Panc1 (cell line): Measurements from ENCODE around the gene SMIM33. TPM values are rescaled to one million over a fixed set of nuclear protein-coding genes. Genes with fewer than 3 reads are reported as not detected.
"Not testable (repeated sequence)": the region's sequence is repeated elsewhere in the genome, so short reads cannot be mapped to it uniquely, and the experiment has no call there.

Source experiments
- ATAC-seq: fragments of 200-7000 bp; cut with Tn5 transposase; 2 replicates; pipeline ENCODE4 v1.9.1; 2020; ENCODE audit warnings: mild to moderate bottlenecking, moderate library complexity
- BruUV-seq: library from RNA; stranded (reverse); fragments of 400-500 nt; replicated peaks from 2 replicates; lab custom pipeline; 2021; lab: Mats Ljungman, UMichigan
- CTCF ChIA-PET: fragments of 300-600 bp; sonication (Branson Sonifier 250); formaldehyde crosslinking; loops from one replicate; lab custom pipeline; 2022; ENCODE audit warnings: antibody characterized with exemption; lab: Charles Lee
- POLR2A ChIA-PET: fragments of 300-600 bp; sonication (Branson Sonifier 250); formaldehyde crosslinking; loops from one replicate; lab custom pipeline; 2022; ENCODE audit warnings: antibody characterized with exemption; lab: Charles Lee
- DNase-seq: peaks from one replicate; pipeline ENCODE4 v3.0.0-alpha.2; 2010; ENCODE audit warnings: low read depth, low spot score
- H3K27ac ChIP-seq: 2 replicates; pipeline ENCODE4 v1.5.1; 2011; ENCODE audit warnings: mild to moderate bottlenecking, low read length, inconsistent platforms
- H3K27me3 ChIP-seq: fragments of 200-500 bp; sonication (Bioruptor generic); 2 replicates; pipeline ENCODE4 v1.6.0; 2014; ENCODE audit warnings: low read length, inconsistent platforms; ENCODE audit not compliant: control insufficient read depth, insufficient read depth
- H3K36me3 ChIP-seq: fragments of 200-500 bp; sonication (Bioruptor generic); 2 replicates; pipeline ENCODE4 v1.5.1; 2014; ENCODE audit warnings: inconsistent platforms, mild to moderate bottlenecking, low read length, moderate library complexity; ENCODE audit not compliant: control insufficient read depth, insufficient read depth
- H3K4me1 ChIP-seq: 2 replicates; pipeline ENCODE4 v1.5.1; 2011; ENCODE audit warnings: inconsistent platforms, mild to moderate bottlenecking, low read length, moderate library complexity; ENCODE audit not compliant: control insufficient read depth, insufficient read depth
- H3K4me3 ChIP-seq, 2 experiments: 2 replicates each; pipeline ENCODE4 v1.5.1; 2011 to 2012; ENCODE audit warnings: low read depth in 2 of 2, low read length in 2 of 2, mild to moderate bottlenecking in 2 of 2, inconsistent platforms in 1 of 2, moderate library complexity in 1 of 2
- H3K9me3 ChIP-seq: fragments of 200-500 bp; sonication (Bioruptor generic); 2 replicates; pipeline ENCODE4 v1.5.1; 2014; ENCODE audit warnings: low read depth, mild to moderate bottlenecking, inconsistent platforms, low read length, moderate library complexity; ENCODE audit not compliant: control insufficient read depth, insufficient read depth
- CTCF ChIP-seq: fragments of 450-650 bp; IDR thresholded peaks from 2 replicates; pipeline ENCODE4 v1.5.1; 2017; ENCODE audit warnings: mild to moderate bottlenecking
- REST ChIP-seq, 2 experiments: IDR thresholded peaks; 2 replicates each; pipeline ENCODE4 v1.6.1; 2011 to 2012; ENCODE audit warnings: low read depth in 2 of 2, control low read depth in 1 of 2, low read length in 1 of 2, mild to moderate bottlenecking in 1 of 2, moderate library complexity in 1 of 2; ENCODE audit not compliant: insufficient read depth in 1 of 2
- SIN3A ChIP-seq: IDR thresholded peaks from 2 replicates; pipeline ENCODE4 v1.6.1; 2012; ENCODE audit warnings: low read depth, mild to moderate bottlenecking, low read length, moderate library complexity, borderline replicate concordance; ENCODE audit not compliant: insufficient read depth
- in situ Hi-C: cut with HindIII; loops from 2 replicates; pipeline ENCODE4 v1.10.0; 2016; ENCODE audit warnings: low sequenced_read_pairs, low pct_unique_long_range_greater_than_20kb
- intact Hi-C: fragments of 100-400 bp; cut with micrococcal nuclease; formaldehyde crosslinking; loops from one replicate; pipeline ENCODE4 v1.10.0; 2022; ENCODE audit not compliant: unreplicated experiment
- total RNA-seq: library from RNA; stranded (reverse); gene quantifications from one replicate; pipeline ENCODE4 v1.2.1, GENCODE V29; 2021; ENCODE audit not compliant: unreplicated experiment

The SMIM33 gene
- total RNA-seq, 1 experiment from 2014 or later = not detected

GRCh38 chr5:139512786-139513390 lies 42.1 kb downstream of the SMIM33 start:
- Histone ChIP-seq H3K9me3 (no peaks in the 10 kb centered on the region), H3K27ac (no peak overlapping the region), H3K4me1 (peaks cover 4% of the 10 kb centered on the region; the same call in 1 of the 2 replicates), H3K36me3 (no peaks in the 10 kb centered on the region), H3K27me3 (no peaks in the 10 kb centered on the region), H3K4me3 (no peak overlapping the region)
- intact Hi-C loops (loop anchor here (1.0 kb wide), 1 partner anchor 91 kb away; no protein-coding TSS in a partner anchor), in situ Hi-C loops (loop anchor here (25.0 kb wide), 1 partner anchor 101 kb away; the partner anchor contains the start of gene SPATA24)
- DNase-seq = no peak
- ChIA-PET CTCF (interaction anchor here (0.6 to 1.4 kb wide), 7 partner anchors 31 to 108 kb away, joined by 3 to 18 read pairs (median 5); partner anchors contain the start of gene STING1), POLR2A (interaction anchor here (0.6 to 0.7 kb wide), 2 partner anchors 84 to 675 kb away, joined by 4 read pairs; no protein-coding TSS in a partner anchor)
- ATAC-seq = no peak
- no TSS peak for BruUV-seq
- no peak for TF ChIP-seq REST (IDR thresholded peaks at IDR 0.05; ENCODE audit: insufficient read depth in 1 of 2, low read depth in 2 of 2, low read length in 1 of 2)
- TF ChIP-seq SIN3A = no peak

GRCh38 chr5:139513434-139513833 lies 42.6 kb downstream of the SMIM33 start:
- intact Hi-C loops (loop anchor here (1.0 kb wide), 1 partner anchor 91 kb away; no protein-coding TSS in a partner anchor), in situ Hi-C loops (loop anchor here (25.0 kb wide), 1 partner anchor 101 kb away; the partner anchor contains the start of gene SPATA24)
- CTCF ChIA-PET = interaction anchor here (0.6 to 1.4 kb wide), 7 partner anchors 32 to 108 kb away, joined by 3 to 18 read pairs (median 5); partner anchors contain the start of gene STING1
- not testable (repeated sequence) for H3K36me3 ChIP-seq, H3K27me3 ChIP-seq, H3K9me3 ChIP-seq, H3K27ac ChIP-seq, H3K4me3 ChIP-seq, H3K4me1 ChIP-seq, BruUV-seq
- TF ChIP-seq CTCF = peak; percentile 87
- DNase-seq (peak; percentile 53), ATAC-seq (peak; percentile 90)
- POLR2A ChIA-PET = interaction anchor here (0.5 to 0.7 kb wide), 3 partner anchors 84 to 1015 kb away, joined by 4 to 10 read pairs (median 4); no protein-coding TSS in a partner anchor
